Measurements from ENCODE around the gene KRT36.

Gene KRT36

DNA sequence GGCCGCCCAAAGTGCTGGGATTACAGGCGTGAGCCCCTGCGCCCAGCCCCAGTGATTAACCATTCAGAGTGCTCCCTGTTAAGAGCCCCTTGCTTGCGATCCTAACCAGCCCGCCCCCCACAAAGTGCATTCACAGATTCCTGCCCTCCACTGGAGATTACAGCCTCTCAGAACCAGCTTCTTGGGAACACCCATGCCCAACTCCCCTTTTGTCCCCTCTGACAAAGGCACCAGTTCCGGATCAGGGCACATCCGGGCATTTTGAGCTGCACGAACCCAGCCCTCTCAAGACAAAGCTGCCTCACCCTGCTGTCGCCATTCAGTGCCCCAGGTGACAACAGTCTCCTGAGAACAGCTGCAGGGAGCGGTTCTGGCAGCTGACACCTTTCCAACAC, 39.2 kb upstream of the KRT36 start:
- no peak overlapping the region for H3K4me3 Mint-ChIP-seq
- H3K27ac Mint-ChIP-seq = no peak overlapping the region
- peaks cover 6% of the 10 kb centered on the region for H3K4me1 Mint-ChIP-seq
- ATAC-seq (no peak), DNase-seq (no peak)
- no peaks in the 10 kb centered on the region for H3K36me3 Mint-ChIP-seq (ENCODE audit: low read depth)
- H3K9me3 Mint-ChIP-seq = no peaks in the 10 kb centered on the region
- H3K27me3 Mint-ChIP-seq = peaks cover 52% of the 10 kb centered on the region

DNA sequence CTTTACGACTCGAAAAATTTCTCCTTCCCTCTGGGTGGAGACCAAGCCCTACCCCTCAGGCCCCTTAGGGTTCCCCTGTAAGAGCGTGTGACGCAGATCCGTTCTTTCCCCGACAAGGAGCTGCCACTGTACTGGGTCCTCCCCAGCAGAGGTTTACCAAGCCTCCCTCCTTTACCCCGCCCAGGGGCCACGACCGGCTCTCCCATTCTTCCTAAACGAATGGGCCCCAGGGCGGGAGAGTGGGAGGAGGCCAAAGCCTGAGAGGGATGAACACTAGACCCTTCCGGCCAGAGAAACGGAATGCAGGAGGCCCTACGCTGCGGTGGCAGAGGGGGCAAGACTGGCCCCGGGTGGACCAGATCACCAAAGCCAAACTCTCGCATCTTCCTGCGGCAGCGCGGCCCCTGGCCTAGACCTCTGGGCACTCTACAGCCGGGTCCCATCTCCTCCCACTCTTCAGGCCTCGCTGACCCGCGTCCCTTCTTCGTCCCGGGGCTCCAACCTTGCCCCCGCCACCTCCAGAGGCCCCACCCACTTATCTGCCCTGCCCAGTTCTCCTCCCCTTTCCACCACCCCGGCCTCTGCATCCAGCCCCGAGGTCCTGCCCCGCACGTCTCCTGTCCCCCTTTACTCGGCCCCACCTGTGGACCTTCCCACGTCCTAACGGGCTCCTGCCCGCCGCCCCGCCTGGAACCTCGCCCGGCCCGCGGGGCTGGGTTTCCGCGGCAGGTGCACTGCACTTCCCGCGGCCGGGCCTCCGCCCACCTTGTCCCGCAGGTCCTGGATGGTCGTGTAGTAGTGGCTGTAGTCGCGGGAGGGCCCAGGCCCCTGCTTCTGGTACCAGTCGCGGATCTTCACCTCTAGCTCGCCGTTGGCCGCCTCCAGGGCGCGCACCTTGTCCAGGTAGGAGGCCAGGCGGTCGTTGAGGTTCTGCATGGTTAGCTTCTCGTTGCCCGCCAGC, 37.6 kb upstream of the KRT36 start:
- DNase-seq (no peak), ATAC-seq (no peak)
- Mint-ChIP-seq H3K4me3 (no peak overlapping the region), H3K9me3 (no peaks in the 10 kb centered on the region), H3K4me1 (peaks cover 6% of the 10 kb centered on the region), H3K36me3 (ENCODE audit: low read depth) (no peaks in the 10 kb centered on the region), H3K27me3 (peaks cover 46% of the 10 kb centered on the region), H3K27ac (no peak overlapping the region)

DNA sequence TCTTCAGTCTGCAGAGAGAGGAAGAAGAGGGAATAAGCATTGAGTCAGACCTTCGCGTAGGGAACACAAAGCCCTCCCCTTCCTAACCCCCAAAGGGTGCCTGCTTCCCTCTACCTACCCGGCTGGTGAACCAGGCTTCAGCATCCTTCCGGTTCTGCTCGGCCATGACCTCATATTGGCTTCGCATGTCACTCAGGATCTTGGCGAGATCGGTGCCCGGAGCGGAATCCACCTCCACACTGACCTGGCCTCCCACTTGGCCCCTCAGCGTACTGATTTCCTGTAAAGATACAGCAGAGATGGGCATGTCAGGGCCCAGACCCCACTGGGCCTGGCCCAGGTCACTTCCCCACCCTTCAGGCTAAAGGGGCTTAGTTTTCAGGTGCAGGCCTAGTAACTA, 34.6 kb upstream of the KRT36 start:
- no peak overlapping the region for H3K4me3 Mint-ChIP-seq

DNA sequence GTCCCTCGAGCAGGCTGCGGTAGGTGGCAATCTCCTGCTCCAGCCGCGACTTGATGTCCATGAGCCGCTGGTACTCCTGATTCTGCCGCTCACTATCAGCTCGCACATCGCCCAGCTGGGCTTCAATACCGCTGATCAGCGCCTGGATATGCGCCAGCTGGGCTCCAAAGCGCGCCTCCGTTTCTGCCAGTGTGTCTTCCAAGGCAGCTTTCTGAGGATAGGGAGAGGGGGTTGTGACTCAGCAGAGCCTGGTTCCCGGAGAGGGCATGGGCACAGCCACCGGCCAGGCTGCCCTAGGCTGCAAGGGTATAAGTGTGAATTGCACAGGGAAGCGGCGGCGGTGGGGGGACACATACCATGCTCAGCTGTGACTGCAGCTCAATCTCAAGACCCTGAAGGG, 34.1 kb upstream of the KRT36 start:
- Mint-ChIP-seq H3K27ac (no peak overlapping the region), H3K4me3 (no peak overlapping the region), H3K36me3 (ENCODE audit: low read depth) (no peaks in the 10 kb centered on the region), H3K9me3 (no peaks in the 10 kb centered on the region), H3K27me3 (peaks cover 27% of the 10 kb centered on the region), H3K4me1 (peaks cover 2% of the 10 kb centered on the region)
- DNase-seq (no peak), ATAC-seq (no peak)

More for the DNA sequence above, 34.6 kb upstream of the KRT36 start:
- no peaks in the 10 kb centered on the region for H3K9me3 Mint-ChIP-seq
- DNase-seq (no peak), ATAC-seq (no peak)
- no peak overlapping the region for H3K27ac Mint-ChIP-seq
- peaks cover 31% of the 10 kb centered on the region for H3K27me3 Mint-ChIP-seq
- no peaks in the 10 kb centered on the region for H3K36me3 Mint-ChIP-seq (ENCODE audit: low read depth)
- H3K4me1 Mint-ChIP-seq = peaks cover 5% of the 10 kb centered on the region

DNA sequence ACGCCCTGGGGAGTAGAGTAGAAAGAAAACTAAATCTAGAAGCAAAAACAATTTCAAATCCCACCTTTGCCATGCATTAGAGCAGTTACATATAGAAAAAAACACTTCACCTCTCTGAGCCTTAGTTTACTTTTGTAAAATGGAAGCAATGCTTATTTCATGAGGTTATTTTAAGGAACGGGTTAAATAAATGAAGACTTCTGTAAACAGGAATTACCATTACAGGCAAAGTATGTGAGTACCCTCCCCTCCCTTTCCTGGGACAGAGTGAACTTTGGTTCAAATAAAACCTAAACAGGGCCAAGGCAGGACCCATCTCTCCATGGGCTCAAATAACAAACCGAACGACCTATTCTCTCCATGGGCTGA, 33.5 kb upstream of the KRT36 start:
- H3K36me3 Mint-ChIP-seq (ENCODE audit: low read depth) = no peaks in the 10 kb centered on the region
- no peak overlapping the region for H3K4me3 Mint-ChIP-seq

DNA sequence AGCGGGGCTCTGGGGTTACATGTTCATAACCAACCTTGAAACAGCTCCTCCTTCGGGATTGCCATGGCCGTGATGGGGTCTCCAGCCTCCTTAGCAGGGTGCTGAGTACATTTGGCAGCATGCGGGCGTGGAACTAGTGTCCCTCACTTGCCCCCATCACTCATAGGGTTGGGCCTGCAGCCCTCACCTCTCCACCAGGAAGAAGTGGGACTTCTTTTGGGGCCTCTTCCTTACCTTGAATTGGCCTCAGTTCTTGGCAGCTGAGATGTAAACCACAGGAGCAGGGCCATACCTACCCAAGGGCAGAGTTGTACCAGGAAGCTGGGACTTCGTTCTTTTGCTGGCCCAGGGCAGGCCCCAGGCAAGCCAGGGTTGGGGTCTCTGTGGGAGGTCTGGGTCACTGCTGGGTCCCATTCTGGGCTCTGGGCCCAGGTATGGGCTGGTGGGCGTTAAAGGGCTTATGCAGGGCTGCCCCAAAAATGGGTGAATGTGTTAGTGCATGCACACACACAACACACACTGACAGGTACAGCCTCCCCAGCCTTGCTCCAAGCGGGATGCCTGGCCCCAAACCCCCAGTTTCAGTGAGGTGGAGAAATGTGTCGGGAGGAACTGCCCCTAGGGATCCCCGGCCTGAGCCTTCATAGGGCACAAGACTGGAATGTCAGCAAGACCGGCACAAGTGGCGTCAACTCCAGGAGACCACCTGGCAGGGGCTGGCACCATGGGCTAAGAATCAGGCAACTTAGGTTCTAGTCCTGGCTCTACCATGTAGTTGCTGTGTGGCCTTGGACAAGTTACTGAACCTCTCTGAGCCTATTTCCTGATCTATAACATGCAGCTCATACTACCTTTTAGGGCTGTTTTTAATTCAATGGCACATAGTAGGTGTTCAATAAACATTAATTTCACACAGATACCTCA, 32.9 kb upstream of the KRT36 start:
- ATAC-seq (no peak), DNase-seq (no peak)
- no peak overlapping the region for H3K27ac Mint-ChIP-seq
- H3K36me3 Mint-ChIP-seq (ENCODE audit: low read depth) = no peaks in the 10 kb centered on the region
- H3K9me3 Mint-ChIP-seq = no peaks in the 10 kb centered on the region
- H3K27me3 Mint-ChIP-seq = peaks cover 18% of the 10 kb centered on the region
- no peaks in the 10 kb centered on the region for H3K4me1 Mint-ChIP-seq
- H3K4me3 Mint-ChIP-seq = no peak overlapping the region

More for the DNA sequence above, 33.5 kb upstream of the KRT36 start:
- ATAC-seq = no peak
- no peaks in the 10 kb centered on the region for H3K4me1 Mint-ChIP-seq
- no peaks in the 10 kb centered on the region for H3K9me3 Mint-ChIP-seq
- DNase-seq = no peak
- peaks cover 21% of the 10 kb centered on the region for H3K27me3 Mint-ChIP-seq
- no peak overlapping the region for H3K27ac Mint-ChIP-seq

DNA sequence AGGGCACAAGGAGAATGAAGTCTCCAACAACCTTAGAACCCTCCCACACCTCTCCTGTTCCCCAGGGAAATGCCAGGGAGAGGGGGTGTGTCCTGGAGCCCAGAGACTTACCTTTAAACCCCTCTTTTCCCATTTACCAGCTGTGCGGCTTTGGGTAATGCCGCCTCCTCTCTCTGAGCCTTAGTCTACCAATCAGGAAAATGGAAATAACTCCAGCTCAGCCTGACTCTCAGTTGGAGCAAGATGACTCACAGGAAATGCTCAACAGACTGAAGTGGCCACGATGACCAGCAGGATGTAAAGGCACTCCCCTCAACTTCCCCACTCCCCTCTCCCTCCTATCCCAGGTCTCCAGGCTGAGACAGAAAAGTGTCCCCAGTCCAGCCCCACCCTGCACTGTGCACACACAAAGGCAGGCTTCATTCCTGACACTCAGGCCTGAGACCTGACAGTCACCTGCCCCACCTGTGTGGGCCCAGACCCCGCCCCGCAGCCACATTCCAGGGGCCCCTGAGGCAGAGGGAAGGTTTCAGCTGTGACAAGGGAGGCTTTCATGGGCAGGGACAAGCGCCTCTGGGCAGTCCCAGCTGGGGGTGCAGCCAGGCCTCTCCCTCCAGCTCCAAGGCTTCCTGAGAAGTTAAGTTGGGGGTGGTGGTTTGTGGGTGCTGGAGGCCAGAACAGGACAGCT, 32.0 kb upstream of the KRT36 start:
- H3K27ac Mint-ChIP-seq = no peak overlapping the region

DNA sequence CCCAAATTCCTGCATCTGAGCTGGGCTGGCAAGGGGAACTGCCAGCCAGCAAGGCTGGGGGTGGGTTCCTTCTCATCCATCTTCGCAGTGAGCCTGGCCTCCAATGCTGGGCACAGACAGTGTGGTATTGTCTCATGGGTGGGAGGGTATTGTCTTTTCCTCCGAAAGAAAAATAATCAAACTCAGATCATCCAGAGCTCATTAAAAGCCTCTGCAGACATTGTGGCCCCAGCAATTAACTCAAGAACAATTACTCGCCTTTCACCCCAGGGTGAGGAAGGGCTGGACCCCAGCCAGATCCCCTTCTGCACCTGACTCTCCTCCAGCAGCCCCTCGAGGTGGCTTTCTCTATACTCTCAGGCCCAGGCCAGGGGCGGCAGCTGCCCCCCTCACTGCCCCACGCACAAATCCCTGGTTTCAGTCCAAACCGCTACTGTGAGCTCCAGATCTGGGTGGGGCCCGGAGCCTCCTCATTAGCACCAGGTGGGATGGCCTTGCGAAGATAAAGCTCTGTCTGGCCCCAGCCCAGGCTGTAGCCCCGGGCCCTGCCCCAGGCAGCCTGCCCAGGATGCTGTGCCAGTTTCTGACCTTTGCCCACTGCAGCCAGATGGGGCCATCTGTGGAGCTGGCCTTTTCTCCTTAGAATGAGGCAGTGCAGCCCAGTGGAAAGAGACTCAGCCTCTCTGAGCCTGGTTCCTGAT, 31.3 kb upstream of the KRT36 start:
- Mint-ChIP-seq H3K4me3 (no peak overlapping the region), H3K27ac (no peak overlapping the region), H3K36me3 (ENCODE audit: low read depth) (no peaks in the 10 kb centered on the region), H3K4me1 (no peaks in the 10 kb centered on the region), H3K27me3 (peaks cover 4% of the 10 kb centered on the region), H3K9me3 (no peaks in the 10 kb centered on the region)
- no peak for DNase-seq
- no peak for ATAC-seq

More for the DNA sequence above, 32.0 kb upstream of the KRT36 start:
- Mint-ChIP-seq H3K4me1 (no peaks in the 10 kb centered on the region), H3K27me3 (peaks cover 9% of the 10 kb centered on the region), H3K9me3 (no peaks in the 10 kb centered on the region), H3K4me3 (no peak overlapping the region), H3K36me3 (ENCODE audit: low read depth) (no peaks in the 10 kb centered on the region)
- no peak for ATAC-seq
- DNase-seq = no peak

DNA sequence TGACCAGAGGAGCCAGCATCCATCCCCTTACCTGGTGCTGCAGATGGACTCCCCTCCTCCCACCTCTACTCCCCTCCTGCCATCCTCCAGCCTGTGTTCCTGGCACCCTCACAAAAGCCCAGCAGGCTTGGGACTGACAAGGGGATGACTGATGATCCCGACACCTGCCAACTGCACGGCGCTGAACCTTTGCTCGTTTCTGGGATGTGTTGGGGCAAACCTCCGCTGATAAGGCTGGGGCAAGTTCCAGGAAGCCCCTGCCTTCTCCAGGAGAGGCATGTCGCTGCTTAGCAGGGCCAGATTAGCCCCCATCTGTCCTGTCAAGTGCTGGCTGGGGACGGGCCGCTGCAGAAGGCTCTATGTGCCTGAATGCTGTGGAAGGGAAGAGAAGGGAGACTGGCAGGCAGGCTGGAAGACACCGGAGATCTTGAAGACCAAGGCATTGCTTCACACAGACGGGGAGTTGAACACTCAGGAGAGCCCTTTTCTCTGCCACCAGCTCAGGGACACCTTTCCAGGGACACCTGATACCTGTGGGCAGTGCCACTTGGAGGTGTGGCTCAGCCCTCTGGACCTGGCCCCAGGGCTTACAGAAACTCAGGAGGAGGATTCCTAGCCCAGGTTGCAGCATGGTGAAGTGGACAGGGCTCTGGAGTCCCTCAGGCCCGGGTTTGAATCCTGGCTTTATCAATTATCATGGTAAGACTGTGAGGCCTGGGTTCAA, 30.0 kb upstream of the KRT36 start:
- Mint-ChIP-seq H3K4me1 (no peaks in the 10 kb centered on the region), H3K27me3 (peaks cover 1% of the 10 kb centered on the region)
- no peak for ATAC-seq

DNA sequence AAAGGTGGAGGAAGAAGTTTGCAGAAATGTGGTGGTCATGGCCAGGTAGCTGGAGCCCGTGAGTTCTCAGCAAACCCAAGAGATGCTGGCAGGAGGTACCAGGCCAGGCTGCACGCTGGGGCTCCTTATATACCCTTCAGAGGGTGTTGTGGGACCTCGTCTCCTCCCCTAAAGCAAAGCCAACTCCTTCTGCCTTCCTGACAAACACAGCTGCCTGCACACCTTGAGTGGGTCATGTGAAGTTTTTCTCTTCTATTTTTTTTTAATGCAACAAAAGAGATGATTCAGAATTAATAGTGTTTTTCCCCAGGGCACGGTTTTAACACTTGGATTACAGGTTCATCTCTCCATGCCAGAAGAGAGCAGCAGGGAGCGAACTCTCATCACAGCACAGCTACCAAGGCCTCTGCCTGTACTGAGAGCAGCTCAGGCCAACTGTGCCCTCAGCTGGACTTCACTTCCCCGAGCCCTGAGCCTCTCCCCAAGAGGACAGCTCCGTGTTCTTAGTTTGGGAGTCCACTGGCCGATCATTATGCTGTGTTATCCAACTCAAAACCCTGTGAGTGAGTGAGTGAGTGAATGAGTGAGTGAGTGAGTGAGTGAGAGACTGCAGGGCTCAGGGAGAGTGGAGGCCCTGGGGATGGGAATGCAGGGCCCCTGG, 29.2 kb upstream of the KRT36 start, which contains the start of gene KRT15:
TSS of gene KRT15 (minus strand) at position 102 of the 661 bp plus-strand sequence. CDS start at position 39, 63 bp downstream.
- H3K4me3 Mint-ChIP-seq = no peak within 1 kb of the TSS
- no peaks in the 10 kb centered on the region for H3K36me3 Mint-ChIP-seq (ENCODE audit: low read depth)
- no peak within 1 kb of the TSS for H3K27ac Mint-ChIP-seq
- DNase-seq = no peak
- ATAC-seq = no peak
- no peaks in the 10 kb centered on the region for H3K4me1 Mint-ChIP-seq
- no peaks in the 10 kb centered on the region for H3K9me3 Mint-ChIP-seq
- H3K27me3 Mint-ChIP-seq = peaks cover 1% of the 10 kb centered on the region

More for the DNA sequence above, 30.0 kb upstream of the KRT36 start:
- H3K36me3 Mint-ChIP-seq (ENCODE audit: low read depth) = no peaks in the 10 kb centered on the region
- H3K27ac Mint-ChIP-seq = no peak overlapping the region
- DNase-seq = no peak
- no peaks in the 10 kb centered on the region for H3K9me3 Mint-ChIP-seq
- no peak overlapping the region for H3K4me3 Mint-ChIP-seq

DNA sequence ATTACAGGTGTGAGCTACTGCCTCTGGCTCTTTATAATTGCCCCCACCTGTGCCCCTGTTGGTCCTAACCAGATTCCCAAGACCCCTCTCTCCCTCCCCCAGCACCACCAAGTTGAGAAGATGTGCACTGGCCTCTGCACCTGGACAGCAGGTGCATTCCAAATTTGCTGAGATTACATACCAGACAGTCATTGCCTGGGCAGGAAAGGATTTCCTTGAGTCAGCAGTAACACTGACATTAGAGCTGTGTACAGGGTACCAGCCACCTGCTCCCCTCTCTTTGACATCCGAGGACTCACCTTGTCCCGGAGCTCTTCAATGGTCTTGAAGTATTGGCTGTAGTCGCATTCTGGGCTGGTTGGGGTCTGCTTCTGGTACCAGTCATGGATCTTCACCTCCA, 28.3 kb upstream of the KRT36 start:
- H3K27me3 Mint-ChIP-seq = peaks cover 1% of the 10 kb centered on the region
- H3K36me3 Mint-ChIP-seq (ENCODE audit: low read depth) = no peaks in the 10 kb centered on the region
- DNase-seq (no peak), ATAC-seq (no peak)
- H3K9me3 Mint-ChIP-seq = no peaks in the 10 kb centered on the region
- H3K4me3 Mint-ChIP-seq = no peak overlapping the region
- H3K4me1 Mint-ChIP-seq = no peaks in the 10 kb centered on the region
- H3K27ac Mint-ChIP-seq = no peak overlapping the region

DNA sequence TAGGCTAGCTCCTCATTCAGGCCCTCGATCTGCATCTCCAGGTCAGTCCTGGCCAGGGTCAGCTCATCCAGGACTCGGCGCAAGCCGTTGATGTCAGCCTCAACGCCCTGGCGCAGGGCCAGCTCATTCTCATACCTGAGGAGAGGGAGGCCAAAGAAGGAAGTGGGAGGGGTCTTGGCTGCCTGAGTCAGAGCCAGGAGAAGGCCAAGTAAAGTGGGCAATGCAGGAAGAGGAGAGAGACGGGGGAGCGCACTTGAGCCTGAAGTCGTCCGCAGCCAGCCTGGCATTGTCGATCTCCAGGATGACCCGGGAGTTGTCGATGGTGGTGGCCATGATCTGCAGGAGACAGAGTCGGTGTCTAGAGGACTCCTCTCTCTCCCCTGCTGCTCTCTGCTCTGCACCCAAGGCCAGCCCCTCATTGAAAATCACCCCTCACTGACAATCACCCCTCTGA, 27.1 kb upstream of the KRT36 start:
- H3K27me3 Mint-ChIP-seq = peaks cover 1% of the 10 kb centered on the region
- no peak for ATAC-seq
- H3K36me3 Mint-ChIP-seq (ENCODE audit: low read depth) = no peaks in the 10 kb centered on the region
- no peak overlapping the region for H3K4me3 Mint-ChIP-seq
- H3K27ac Mint-ChIP-seq = no peak overlapping the region
- H3K4me1 Mint-ChIP-seq = no peaks in the 10 kb centered on the region
- no peak for DNase-seq
- no peaks in the 10 kb centered on the region for H3K9me3 Mint-ChIP-seq

All from activated naive CD8-positive, alpha-beta T cell treated with anti-CD3 and anti-CD28 coated beads, Interleukin-2, amount 50 U/mL, for 24 hours (primary cell).